ENCODE results near the gene PHLPP1. TPM values are rescaled to one million over a fixed set of nuclear protein-coding genes. Genes with fewer than 3 reads are reported as not detected.

The PHLPP1 gene
- total and polyA plus RNA-seq, 9 of the 15 experiments (the other 6 are each of a cell fraction or from before 2014, with no cell fraction given) = 0.56 to 9.0 (median 4.5) TPM

- TF ChIP-seq ZBTB11 (CRISPR knock-in tag; IDR thresholded peaks at IDR 0.05) (no peak), ZNF253 (CRISPR knock-in tag; conservative IDR thresholded peaks at IDR 0.05) (no peak), DLX4 (CRISPR knock-in tag; IDR thresholded peaks at IDR 0.05) (no peak), ARID1B (IDR thresholded peaks at IDR 0.05) (no peak), ZNF586 (CRISPR knock-in tag; conservative IDR thresholded peaks at IDR 0.05) (no peak), ETV1 (tag; conservative IDR thresholded peaks at IDR 0.05; ENCODE audit: low read depth) (no peak), ZNF217 (CRISPR knock-in tag; IDR thresholded peaks at IDR 0.05) (no peak)
Measured at GRCh38 chr18:62772860-62773584, 57.7 kb downstream of the PHLPP1 start (continued).
